NCI-H146 treated with DMSO at 0.1 percent for 48 hours (cell line): Measurements from ENCODE around the gene DENND5A.
"Not testable (repeated sequence)": the region's sequence is repeated elsewhere in the genome, so short reads cannot be mapped to it uniquely, and the experiment has no call there.

Source experiments
- DNase-seq: peaks from one replicate; lab custom pipeline; 2025; ENCODE audit not compliant: unreplicated experiment; lab: John Stamatoyannopoulos, UW

DENND5A gene

DNA sequence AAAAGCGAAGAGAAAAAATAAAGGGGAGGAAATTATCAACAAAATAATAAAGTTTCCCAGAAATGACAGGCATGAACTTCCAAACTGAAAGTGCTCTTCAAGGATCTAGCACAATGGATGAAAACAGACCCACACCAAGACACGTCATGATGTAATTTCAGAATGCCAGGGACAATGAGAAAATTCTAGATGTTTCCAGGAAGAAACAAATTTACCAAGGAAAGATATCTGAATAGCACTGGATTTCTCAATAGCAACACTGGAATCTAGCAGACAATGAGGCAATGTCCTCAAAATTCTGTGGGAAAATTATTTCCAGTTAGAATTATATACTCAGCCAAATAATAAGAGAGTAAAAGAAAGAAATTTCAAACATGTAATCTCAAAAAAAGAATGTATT lies 46.0 kb downstream of the DENND5A start:
- no peak for DNase-seq

DNA sequence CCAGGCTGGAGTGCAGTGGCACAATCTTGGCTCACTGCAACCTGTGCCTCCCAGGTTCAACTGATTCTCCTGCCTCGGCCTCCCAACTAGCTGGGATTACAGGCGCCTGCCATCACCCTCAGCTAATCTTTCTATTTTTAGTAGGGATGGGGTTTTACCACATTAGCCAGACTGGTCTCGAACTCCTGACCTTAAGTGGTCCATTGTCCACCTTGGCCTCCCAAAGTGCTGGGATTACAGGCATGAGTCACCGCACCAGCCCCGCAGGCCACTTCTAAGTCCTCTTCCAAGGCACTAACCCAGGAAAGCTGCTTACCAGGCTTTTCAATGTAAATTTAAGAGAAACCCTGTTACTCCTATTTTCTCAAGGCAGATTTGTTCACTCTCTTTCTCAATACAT lies 50.4 kb downstream of the DENND5A start:
- DNase-seq: no peak

DNA sequence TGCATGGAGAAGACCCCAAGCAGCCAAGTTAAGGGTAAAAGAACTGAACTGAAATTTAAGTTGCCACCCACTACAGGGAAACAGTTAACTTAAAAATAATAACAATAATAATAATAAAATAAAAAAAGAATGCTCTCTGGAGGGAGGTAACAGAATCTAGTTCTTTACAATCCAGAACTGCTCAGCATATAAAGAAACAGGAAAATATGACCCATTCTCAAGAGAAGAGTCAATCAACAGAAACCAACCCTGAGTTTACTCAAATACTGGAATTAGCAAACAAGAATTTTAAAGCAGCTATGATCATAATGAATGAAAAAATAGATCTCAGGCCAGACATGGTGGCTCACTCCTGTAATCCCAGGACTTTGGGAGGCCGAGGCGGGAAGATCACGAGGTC lies 53.8 kb downstream of the DENND5A start:
- no peak for DNase-seq

DNA sequence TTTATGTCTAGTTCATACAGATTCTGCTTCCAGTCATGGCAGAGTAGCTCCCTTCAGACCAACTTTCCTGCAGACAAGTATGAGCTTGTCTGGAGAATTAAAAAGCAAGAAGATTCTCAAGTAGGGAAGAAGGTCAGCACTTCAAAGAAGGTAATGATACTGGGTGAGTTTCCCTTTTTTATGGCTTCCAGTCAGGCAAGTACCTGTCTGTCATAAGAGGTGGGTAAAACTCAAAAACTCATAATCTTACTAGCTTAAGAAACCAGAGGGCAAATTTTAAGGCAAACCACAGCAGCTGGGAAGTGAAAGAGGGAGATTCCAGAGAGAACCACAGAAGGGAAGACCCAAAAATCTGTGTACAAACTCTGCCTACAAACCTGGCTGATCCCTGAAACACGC lies 54.2 kb downstream of the DENND5A start:
- DNase-seq: no peak

DNA sequence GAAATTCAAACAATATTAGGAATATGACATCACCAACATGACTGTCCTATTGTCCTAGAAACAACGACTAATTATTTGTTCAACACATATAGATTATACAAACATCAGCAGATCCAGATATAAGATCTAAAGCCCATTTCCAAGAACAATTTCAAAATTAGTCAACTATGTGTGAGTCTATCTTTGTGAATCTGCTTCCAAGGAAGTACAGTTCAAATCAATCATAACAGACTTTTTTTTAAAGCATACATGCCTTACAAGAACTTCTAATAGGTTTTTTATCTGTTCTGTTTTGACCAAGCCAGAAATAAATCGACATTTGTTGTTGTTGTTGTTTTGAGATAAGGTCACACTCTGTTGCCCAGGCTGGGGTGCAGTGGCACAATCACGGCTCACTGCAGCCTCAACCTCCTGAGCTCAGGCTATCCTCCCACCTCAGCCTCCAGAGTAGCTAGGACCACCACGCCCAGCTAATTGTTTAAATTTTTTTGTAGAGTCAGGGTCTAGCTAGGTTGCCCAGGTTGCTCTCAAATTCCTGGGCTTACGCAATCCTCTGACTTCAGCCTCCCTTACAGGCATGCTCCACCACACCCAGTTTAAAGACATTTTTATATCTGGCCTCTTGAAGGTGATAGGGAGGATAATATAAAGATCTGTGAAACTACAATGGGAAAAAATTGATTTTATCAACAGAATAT lies 54.8 kb downstream of the DENND5A start:
- no peak for DNase-seq

DNA sequence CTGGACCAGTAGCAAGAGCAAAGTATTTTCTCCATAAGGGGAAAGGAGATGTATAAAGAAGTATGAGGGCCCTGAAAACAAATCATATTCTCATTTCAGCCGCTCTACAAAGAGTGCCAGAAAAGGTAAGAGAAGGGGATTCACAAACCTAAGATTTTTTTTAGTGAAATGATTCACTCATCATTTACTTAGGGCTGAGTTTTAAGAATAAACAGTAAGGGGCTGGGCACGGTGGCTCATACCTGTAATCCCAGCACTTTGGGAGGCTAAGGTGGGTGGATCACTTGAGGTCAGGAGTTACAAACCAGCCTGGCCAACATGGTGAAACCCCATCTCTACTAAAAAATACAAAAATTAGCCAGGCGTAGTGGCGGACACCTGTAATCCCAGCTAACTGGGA lies 55.5 kb downstream of the DENND5A start:
- DNase-seq: not testable (repeated sequence)

DNA sequence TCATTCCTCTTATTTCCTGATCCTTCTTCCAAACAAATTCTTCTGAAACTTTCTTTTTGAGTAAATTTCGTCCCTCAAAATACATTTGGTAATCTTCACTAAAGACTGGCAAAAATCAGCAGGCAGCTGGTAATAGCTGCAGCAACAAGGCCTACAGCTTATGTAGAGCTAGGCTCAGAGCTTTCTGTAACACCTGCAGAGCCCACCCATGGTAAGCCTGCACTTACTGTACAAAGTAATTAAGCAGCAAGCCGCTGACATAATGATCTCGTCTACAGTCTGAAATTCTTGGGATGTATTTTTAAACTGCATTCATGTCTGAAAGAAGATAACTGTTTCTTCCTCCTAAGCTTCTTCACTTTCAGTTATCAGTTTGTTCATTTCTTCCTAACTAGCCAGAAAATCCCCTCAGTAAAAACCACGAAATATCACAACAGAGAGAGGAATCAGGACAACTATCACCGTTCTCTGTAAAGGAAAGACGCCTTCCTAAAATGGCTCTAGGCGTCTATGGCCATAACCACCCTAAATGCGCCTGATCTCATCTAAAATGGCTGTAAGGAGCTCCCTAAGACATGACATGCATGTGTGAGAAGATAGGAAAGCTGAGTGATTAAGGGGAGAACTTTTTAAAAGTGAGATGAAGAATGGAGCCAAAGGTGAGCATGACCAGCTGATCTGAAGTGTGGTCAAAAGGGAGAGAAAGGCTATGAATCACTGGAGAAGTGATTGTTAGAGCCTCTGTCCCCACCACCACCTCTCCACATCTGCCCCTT lies 56.2 kb downstream of the DENND5A start:
- DNase-seq: no peak

DNA sequence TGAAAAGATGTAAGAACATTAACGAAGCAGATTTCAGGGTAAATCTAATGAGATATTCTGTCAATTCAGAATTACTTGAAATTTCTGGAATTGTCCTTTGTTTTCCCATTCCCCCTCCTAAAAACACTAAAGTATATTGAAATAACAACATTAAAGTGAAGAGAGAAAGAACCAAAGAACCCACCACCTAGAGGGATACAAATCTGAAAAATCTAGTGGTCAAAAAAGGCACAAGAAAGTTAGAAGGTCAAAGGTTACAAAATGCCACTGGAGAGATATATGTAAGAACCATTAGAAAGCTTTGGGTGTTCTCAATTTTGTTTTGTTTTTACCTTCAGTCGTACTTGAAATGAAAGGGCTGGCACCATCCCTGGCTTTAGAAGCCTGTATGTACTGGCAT lies 57.9 kb downstream of the DENND5A start:
- DNase-seq: no peak

DNA sequence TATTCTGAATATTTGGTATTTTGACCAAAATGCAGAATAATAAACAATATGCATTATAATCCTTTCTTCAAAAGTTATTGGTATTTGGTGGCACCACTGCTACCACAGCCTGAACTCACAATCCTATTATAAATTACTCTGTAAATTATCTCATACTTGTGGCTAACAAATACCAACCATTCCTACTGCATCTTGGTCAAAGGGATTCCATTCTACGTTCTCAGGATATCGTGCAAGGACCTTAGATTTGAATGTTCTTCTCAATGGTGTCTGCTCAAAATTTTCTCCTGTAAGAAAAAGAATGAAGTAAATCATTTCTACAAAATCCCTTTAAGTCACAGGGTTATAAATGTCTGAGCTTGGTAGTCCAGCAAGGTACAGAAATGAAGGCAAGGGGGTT lies 58.7 kb downstream of the DENND5A start:
- DNase-seq: no peak

DNA sequence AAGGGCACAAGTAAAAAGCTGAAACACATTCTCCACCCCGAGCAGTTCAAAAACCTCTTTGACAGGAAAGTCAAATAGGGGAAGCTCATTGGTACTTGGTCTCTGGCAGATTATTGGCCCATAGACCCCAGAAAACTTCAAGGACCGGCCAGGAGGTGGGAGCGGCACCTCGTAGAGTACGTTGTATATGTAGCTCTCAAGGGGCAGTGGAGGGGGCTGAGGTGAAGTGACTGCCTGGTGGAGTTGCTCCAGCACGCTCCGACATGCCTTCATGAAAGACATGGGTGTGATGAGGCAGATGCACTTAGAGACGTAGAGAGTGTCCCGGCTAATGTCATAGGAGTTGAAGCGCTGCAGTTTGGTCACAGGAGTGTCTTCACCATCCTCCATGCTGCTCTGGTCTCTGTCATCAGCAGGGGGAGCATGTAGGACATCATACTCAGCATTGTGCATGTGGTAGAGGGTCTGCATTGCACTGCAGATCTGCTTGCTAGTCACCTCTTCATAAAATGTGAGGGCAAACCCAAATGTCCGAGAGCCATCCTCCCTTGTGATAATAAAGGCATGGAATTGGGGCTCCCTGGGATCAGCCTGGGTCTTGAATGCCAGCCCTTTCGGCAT lies 61.3 kb downstream of the DENND5A start:
- no peak for DNase-seq

DNA sequence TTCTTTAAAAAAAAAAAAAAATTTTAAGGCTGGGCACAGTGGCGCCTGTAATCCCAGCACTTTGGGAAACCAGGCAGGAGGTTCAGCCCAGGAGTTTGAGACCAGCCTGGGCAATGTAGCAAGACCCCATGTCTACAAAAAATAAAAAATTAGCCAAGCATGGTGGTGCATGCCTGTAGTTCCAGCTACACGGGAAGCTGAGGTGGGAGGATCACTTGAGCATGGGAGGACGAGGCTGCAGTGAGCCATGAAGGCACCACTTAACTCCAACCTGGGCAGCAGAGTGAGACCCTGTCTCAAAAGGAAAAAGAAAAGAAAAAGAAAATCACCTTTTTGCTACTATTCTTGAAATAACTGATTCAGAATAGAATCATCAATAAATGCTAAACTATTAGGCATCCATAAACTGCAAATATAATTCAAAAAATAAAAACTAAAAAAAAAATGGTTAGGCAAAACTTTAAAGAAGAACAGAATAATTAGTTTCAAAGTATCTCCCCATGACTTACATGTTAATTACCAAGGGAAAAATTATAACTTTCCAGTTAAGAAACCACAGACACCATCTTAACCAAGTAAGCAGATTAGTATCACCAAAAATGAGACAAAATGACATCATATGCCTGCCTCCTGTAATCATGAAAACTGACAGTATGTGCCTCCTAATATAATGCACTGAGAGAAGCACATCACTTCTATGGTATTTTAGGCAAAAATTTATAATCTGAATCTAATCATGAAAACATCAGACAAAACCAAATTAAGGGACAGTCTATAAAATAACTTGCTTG lies 63.6 kb downstream of the DENND5A start:
- DNase-seq: no peak

DNA sequence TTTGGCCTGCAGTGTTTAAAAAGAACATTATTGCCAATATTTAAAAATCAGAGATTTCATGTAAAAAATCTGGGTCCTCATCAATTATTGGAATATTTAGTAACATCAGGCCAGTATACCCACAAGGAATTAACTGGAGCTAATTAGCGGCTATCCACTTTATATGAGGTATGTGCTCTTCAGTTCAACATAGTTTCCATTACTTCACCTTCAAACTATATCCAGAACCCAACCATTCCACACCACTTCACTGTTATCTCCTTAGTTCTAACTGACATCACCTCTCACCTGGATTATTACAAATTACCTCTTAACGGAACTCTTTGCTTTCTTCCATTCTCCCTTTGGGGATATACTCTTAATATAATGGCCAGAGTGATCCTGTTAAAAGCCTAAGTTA lies 64.7 kb downstream of the DENND5A start:
- DNase-seq: no peak

DNA sequence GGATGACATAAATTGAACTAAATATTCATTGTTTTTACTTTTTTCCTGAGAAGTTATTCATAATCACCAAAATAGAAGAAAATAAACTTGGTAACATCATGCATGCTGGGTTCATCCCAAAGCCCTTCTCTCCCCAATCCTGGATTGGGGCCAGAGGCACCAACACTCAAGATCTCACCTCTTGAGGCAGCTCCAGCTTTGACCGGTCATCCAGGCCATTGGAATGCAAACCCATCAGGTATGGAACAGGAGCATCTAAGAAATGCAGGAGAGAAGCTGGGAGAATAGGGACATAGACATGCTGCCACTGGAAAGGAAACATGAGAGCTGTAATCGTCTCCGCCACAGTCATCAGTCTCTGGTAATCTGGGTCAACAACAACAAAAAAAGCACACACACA lies 71.8 kb downstream of the DENND5A start:
- no peak for DNase-seq

DNA sequence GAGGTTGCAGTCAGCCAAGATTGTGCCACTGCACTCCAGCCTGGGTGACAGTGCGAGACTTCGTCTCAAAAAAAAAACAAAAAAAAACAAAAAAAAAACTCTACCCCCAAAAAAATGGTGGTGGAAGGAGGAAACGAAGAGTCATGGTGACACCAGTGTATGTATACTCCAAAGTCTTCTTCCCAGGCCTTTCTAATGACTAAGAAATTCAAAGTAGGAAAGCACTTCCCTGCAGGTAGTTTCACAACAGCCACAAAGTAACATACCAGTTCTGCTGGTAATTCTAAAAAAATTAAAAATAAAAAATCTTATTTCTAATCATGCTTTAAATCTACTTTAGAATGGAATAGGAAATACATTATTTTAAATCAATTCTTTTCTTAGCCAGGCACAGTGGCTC lies 72.6 kb downstream of the DENND5A start:
- no peak for DNase-seq

DNA sequence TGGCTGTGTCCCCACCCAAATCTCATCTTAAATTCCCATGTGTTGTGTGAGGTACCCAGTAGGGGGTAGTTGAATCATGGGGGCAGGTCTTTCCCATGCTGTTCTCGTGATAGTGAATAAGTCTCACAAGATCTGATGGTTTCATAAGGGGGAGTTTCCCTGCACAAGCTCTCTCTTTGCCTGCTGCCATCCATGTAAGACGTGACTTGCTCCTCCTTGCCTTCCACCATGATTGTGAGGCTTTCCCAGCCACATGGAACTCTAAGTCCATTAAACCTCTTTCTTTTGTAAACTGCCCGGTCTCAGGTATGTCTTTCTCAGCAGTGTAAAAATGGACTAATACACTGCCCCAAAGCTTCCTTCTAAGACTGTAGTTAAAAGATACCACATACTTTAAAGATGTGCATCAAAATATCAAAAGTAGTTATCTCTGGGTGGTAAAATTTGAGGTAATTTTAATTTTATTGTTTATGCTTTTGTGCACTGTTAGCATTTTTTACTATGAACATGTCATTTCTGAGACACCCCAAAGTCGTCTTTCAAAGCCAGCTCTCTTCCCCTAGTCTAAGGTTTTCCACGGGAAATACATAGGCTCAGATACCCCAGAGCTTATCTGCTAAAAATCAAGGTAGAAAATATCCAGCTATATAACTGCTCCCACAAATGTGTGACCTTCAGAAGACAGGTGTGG lies 74.7 kb downstream of the DENND5A start:
- not testable (repeated sequence) for DNase-seq

DNA sequence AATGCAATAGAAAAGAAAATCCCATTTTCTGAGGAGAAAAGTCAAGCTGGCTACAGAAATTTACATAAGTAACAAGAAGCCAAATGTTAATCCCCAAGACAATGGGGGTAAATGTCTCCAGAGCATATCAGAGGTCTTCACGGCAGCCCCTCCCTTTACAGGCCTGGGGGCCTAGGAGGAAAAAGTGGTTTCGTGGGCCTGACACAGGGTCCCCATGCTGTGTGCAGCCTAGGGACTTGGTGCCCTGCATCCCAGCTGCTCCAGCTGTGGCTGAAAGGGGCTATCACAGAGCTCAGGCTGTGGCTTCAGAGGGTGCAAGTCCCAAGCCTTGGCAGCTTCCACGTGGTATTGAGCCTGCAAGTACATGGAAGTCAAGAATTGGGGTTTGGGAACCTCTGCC lies 76.3 kb downstream of the DENND5A start:
- not testable (repeated sequence) for DNase-seq

DNA sequence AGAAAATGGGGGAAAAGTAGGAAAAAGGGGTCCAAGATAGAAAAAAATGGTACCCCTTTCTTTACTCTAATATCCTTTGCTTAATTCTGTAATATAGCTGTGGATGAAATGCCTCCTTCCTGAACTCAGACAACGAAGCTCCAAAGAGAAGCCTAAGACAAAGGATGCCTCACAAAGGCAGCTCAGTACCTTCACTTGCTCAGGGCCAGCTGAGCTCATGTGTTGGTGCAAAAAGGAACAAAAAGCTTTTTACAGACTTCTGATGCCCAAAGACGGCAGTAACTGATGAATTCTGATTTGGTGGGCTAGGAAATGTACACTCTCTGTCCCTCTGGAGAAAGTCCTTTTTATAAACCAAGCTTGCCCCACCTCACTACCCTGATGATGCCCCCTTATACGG lies 77.5 kb downstream of the DENND5A start:
- DNase-seq: no peak

DNA sequence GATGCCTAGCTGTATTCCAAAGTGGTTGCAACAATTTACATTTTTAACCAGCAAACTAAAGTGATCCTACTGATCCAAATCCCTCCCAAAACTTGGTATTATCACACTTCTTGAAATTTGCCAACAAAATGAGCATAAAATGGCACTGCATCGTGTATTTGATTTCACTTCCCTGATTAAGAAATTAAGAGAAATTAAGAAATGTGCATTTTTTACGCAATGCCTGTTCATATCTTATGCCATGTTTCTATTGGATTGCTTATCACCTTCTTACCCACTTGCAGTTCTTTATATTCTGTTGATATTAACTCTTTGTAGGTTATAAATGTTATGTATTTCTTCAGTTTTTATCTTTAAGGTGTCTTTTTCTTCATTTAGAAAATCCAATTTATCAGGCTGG lies 80.6 kb downstream of the DENND5A start:
- DNase-seq: no peak

DNA sequence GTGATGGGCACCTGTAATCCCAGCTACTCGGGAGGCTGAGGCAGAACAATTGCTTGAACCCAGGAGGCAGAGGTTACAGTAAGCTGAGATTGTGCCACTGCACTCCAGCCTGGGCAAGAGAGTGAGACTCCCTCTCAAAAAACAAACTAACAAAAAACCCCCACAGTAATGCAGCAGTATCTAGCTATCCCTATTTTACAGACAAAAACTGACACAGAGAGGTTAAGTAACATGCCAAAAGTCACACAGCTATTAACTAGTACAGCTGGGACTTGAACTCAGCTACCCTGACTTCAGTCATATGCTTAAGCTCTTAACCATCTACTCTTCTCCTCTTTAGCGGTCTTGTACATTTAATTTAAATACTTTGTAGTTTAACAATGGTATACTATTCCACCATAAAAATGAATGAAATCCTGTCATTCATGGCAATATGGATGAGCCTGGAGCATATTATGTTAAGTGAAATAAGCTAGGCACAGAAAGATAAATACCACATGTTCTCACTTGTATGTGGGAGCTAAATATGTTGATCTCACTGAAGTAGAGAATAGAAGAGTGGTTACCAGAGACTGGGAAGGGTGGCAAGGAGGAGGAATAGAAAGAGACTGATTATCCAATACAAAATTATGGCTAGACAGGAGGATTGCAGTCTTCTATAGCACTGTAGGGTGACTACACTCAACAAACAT lies 82.8 kb downstream of the DENND5A start:
- DNase-seq: no peak

DNA sequence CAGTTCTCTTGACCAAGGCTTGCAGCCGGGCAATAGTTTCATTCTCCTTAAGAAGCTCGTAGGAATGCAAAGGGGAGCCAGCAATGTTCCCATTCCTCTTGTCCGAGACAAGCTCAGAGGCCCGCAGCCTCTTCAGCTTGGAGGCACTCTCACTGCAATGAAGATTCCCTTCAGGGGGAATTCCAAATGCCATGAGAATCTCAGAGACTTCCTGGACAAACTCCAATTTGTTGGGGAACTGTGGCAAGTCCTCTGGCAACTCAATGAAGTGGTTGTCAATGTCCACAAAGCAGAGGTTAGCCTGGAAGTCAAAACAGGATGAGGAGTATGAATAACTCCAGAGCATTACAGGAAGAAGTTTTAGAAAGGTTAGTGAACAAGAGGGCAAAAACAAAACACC lies 84.4 kb downstream of the DENND5A start:
- DNase-seq: no peak
